GM12801 (cell line): ENCODE measurements around the gene ATP5IF1.

Experiments used
- CTCF ChIP-seq: IDR thresholded peaks from one replicate; pipeline ENCODE4 v1.5.1; 2011; ENCODE audit warnings: control low read depth; ENCODE audit not compliant: insufficient read length; ENCODE audit errors: extremely low read depth

ATP5IF1 gene

GRCh38 chr1:28282426-28283407, 46.8 kb downstream of the ATP5IF1 start:
- no peak for TF ChIP-seq CTCF

GRCh38 chr1:28286111-28286510, 50.2 kb downstream of the ATP5IF1 start:
- TF ChIP-seq CTCF = no peak
